HepG2 (cell line): ENCODE results near the gene RFXANK. TPM values are rescaled to one million over a fixed set of nuclear protein-coding genes. Genes with fewer than 3 reads are reported as not detected.

ENCODE experiments used
- CAMTA2 ChIP-seq: sonication (generic); formaldehyde crosslinking; IDR thresholded peaks from 2 replicates; pipeline ENCODE4 v1.4.0; 2020; ENCODE audit warnings: mild to moderate bottlenecking, missing genetic modification reagents, borderline replicate concordance
- MEF2D ChIP-seq: sonication (generic); formaldehyde crosslinking; IDR thresholded peaks from 2 replicates; pipeline ENCODE4 v1.5.1; 2020; ENCODE audit warnings: mild to moderate bottlenecking, missing genetic modification reagents
- NR3C1 ChIP-seq: sonication (generic); formaldehyde crosslinking; IDR thresholded peaks from 2 replicates; pipeline ENCODE4 v1.4.0; 2020; ENCODE audit warnings: missing genetic modification reagents
- PCBP1 ChIP-seq: fragments of 200-400 bp; formaldehyde crosslinking; IDR thresholded peaks from 2 replicates; pipeline ENCODE4 v1.6.1; 2017; ENCODE audit warnings: mild to moderate bottlenecking, low read depth, low read length, borderline replicate concordance
- SIX1 ChIP-seq: sonication (generic); formaldehyde crosslinking; IDR thresholded peaks from 2 replicates; pipeline ENCODE4 v1.4.0; 2020; ENCODE audit warnings: missing genetic modification reagents, borderline replicate concordance
- ZBTB2 ChIP-seq: sonication (generic); formaldehyde crosslinking; IDR thresholded peaks from 2 replicates; pipeline ENCODE4 v1.8.0; 2022; ENCODE audit warnings: low read depth, missing genetic modification reagents
- ZBTB44 ChIP-seq: sonication (generic); formaldehyde crosslinking; IDR thresholded peaks from 2 replicates; pipeline ENCODE4 v1.4.0; 2020; ENCODE audit warnings: missing genetic modification reagents
- ZFP62 ChIP-seq: sonication (generic); formaldehyde crosslinking; IDR thresholded peaks from 2 replicates; pipeline ENCODE4 v1.4.0; 2020; ENCODE audit warnings: missing genetic modification reagents
- ZMYM2 ChIP-seq: sonication (generic); formaldehyde crosslinking; IDR thresholded peaks from 2 replicates; pipeline ENCODE4 v1.8.0; 2022; ENCODE audit warnings: mild to moderate bottlenecking, missing genetic modification reagents
- ZNF232 ChIP-seq: sonication (generic); formaldehyde crosslinking; IDR thresholded peaks from 2 replicates; pipeline ENCODE4 v1.4.0; 2020; ENCODE audit warnings: missing genetic modification reagents, borderline replicate concordance
- ZNF331 ChIP-seq: sonication (generic); formaldehyde crosslinking; IDR thresholded peaks from 2 replicates; pipeline ENCODE4 v1.4.0; 2020; ENCODE audit warnings: missing genetic modification reagents
- ZNF451 ChIP-seq: sonication (generic); formaldehyde crosslinking; IDR thresholded peaks from 2 replicates; pipeline ENCODE4 v1.5.0; 2020; ENCODE audit warnings: mild to moderate bottlenecking, missing genetic modification reagents
- ZNF569 ChIP-seq: sonication (generic); formaldehyde crosslinking; IDR thresholded peaks from 2 replicates; pipeline ENCODE4 v1.5.0; 2020; ENCODE audit warnings: mild to moderate bottlenecking, missing genetic modification reagents, moderate library complexity, borderline replicate concordance
- ZNF75D ChIP-seq: sonication (generic); formaldehyde crosslinking; IDR thresholded peaks from 2 replicates; pipeline ENCODE4 v1.8.1; 2023; ENCODE audit warnings: missing genetic modification reagents, mild to moderate bottlenecking, borderline replicate concordance
- ZNF775 ChIP-seq: sonication (generic); formaldehyde crosslinking; IDR thresholded peaks from 2 replicates; pipeline ENCODE4 v1.4.0; 2020; ENCODE audit warnings: missing genetic modification reagents, mild to moderate bottlenecking, moderate library complexity, borderline replicate concordance
- ZNF788 ChIP-seq: sonication (generic); formaldehyde crosslinking; IDR thresholded peaks from 2 replicates; pipeline ENCODE4 v1.5.0; 2020; ENCODE audit warnings: mild to moderate bottlenecking, missing genetic modification reagents, borderline replicate concordance
- polyA plus RNA-seq, 8 experiments: library from polyadenylated mRNA; depleted of rRNA in 3 of 8; stranded (reverse) in 7 of 8; unstranded in 1 of 8; fragments of >200 nt; fragmentation: Illumina TruSeq in 4 of 8; extraction: Trizol in 4 of 8; gene quantifications; 2 replicates each; pipeline versions ENCODE4 v1.2.1 to v1.2.3, GENCODE V29; 2011 to 2016; ENCODE audit warnings: low read depth in 4 of 8, missing spikeins in 1 of 8, mixed read lengths in 1 of 8; ENCODE audit not compliant: insufficient read depth in 1 of 8
- total RNA-seq, 5 experiments: library from RNA; depleted of rRNA; stranded (reverse); fragments of >200 nt; fragmentation: Illumina TruSeq; extraction: Trizol; gene quantifications; 2 replicates each; pipeline ENCODE4 v1.2.3, GENCODE V29; 2016; ENCODE audit warnings: low read depth in 1 of 5
- TF ChIP-seq, protein P1 (sequence below): sonication (generic); formaldehyde crosslinking; IDR thresholded peaks from 2 replicates; pipeline ENCODE4 v1.5.1; 2020; ENCODE audit warnings: missing genetic modification reagents, mild to moderate bottlenecking, borderline replicate concordance
- TF ChIP-seq, protein P2 (sequence below): sonication (generic); formaldehyde crosslinking; IDR thresholded peaks from 2 replicates; pipeline ENCODE4 v1.4.0; 2020; ENCODE audit warnings: mild to moderate bottlenecking, missing genetic modification reagents, borderline replicate concordance
- TF ChIP-seq, protein P3 (sequence below): sonication (generic); formaldehyde crosslinking; IDR thresholded peaks from 2 replicates; pipeline ENCODE4 v1.5.0; 2020; ENCODE audit warnings: missing genetic modification reagents, mild to moderate bottlenecking, borderline replicate concordance

Gene RFXANK
- total and polyA plus RNA-seq, 2 of the 13 experiments (the other 11 are each of a cell fraction or from before 2014, with no cell fraction given): 49.9 to 80.7 TPM

DNA sequence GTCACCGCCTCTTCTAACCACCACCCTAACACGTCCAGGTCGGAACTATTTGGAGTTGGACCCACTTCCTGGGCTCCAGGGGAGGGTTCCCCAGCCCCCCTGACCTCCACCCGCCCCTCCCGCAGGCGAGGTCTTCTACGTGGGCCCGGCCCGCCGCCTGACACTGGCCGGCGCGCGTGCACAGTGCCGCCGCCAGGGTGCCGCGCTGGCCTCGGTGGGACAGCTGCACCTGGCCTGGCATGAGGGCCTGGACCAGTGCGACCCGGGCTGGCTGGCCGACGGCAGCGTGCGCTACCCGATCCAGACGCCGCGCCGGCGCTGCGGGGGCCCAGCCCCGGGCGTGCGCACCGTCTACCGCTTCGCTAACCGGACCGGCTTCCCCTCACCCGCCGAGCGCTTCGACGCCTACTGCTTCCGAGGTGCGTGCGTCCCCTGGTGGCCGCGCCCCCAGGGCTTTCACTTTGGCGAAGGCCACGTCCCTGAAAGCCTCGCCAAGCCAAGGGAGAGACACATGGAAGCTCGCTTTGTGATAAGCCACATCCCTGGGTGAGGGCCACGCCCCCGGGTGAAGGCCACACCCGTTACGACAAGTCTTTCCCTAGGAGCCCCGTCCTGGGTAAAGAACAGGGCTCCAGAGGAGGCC lies 32.9 kb downstream of the RFXANK start (continued):
- TF ChIP-seq ZBTB44 (no peak), CAMTA2 (CRISPR knock-in tag) (no peak), ZNF75D (CRISPR knock-in tag) (no peak), ZNF569 (CRISPR knock-in tag) (no peak), ZNF331 (CRISPR knock-in tag) (peak; percentile 56; the same call in 1 of the 2 replicates), SIX1 (CRISPR knock-in tag) (no peak), ZNF232 (CRISPR knock-in tag) (no peak), MEF2D (CRISPR knock-in tag) (no peak), ZNF451 (CRISPR knock-in tag) (no peak; the same call in 1 of the 2 replicates), ZFP62 (CRISPR knock-in tag) (no peak), ZNF788 (CRISPR knock-in tag) (peak; percentile 72), ZNF775 (no peak), ZBTB2 (CRISPR knock-in tag) (0 out of 2 replicates have a peak, but pooled peaks have one; percentile 20), NR3C1 (CRISPR knock-in tag) (no peak), ZMYM2 (0 out of 2 replicates have a peak, but pooled peaks have one; percentile 20), PCBP1 (no peak)
- TF ChIP-seq, protein P1, sequence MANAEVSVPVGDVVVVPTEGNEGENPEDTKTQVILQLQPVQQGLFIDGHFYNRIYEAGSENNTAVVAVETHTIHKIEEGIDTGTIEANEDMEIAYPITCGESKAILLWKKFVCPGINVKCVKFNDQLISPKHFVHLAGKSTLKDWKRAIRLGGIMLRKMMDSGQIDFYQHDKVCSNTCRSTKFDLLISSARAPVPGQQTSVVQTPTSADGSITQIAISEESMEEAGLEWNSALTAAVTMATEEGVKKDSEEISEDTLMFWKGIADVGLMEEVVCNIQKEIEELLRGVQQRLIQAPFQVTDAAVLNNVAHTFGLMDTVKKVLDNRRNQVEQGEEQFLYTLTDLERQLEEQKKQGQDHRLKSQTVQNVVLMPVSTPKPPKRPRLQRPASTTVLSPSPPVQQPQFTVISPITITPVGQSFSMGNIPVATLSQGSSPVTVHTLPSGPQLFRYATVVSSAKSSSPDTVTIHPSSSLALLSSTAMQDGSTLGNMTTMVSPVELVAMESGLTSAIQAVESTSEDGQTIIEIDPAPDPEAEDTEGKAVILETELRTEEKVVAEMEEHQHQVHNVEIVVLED (CRISPR knock-in tag): peak; percentile 31; the same call in 1 of the 2 replicates
- TF ChIP-seq, protein P2, sequence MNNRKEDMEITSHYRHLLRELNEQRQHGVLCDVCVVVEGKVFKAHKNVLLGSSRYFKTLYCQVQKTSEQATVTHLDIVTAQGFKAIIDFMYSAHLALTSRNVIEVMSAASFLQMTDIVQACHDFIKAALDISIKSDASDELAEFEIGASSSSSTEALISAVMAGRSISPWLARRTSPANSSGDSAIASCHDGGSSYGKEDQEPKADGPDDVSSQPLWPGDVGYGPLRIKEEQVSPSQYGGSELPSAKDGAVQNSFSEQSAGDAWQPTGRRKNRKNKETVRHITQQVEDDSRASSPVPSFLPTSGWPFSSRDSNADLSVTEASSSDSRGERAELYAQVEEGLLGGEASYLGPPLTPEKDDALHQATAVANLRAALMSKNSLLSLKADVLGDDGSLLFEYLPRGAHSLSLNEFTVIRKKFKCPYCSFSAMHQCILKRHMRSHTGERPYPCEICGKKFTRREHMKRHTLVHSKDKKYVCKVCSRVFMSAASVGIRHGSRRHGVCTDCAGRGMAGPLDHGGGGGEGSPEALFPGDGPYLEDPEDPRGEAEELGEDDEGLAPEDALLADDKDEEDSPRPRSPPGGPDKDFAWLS (CRISPR knock-in tag): no peak
- TF ChIP-seq, protein P3, sequence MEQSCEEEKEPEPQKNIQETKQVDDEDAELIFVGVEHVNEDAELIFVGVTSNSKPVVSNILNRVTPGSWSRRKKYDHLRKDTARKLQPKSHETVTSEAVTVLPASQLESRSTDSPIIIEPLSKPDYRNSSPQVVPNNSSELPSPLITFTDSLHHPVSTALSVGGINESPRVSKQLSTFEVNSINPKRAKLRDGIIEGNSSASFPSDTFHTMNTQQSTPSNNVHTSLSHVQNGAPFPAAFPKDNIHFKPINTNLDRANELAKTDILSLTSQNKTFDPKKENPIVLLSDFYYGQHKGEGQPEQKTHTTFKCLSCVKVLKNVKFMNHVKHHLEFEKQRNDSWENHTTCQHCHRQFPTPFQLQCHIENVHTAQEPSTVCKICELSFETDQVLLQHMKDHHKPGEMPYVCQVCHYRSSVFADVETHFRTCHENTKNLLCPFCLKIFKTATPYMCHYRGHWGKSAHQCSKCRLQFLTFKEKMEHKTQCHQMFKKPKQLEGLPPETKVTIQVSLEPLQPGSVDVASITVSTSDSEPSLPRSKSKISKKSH (CRISPR knock-in tag): peak; percentile 73; the same call in 1 of the 2 replicates
